ENCODE measurements around the gene RTN1. TPM values are rescaled to one million over a fixed set of nuclear protein-coding genes. Genes with fewer than 3 reads are reported as not detected.

RTN1 gene
- total and polyA plus RNA-seq, 12 donors: 0.40 to 5.5 (median 0.91) TPM

DNA sequence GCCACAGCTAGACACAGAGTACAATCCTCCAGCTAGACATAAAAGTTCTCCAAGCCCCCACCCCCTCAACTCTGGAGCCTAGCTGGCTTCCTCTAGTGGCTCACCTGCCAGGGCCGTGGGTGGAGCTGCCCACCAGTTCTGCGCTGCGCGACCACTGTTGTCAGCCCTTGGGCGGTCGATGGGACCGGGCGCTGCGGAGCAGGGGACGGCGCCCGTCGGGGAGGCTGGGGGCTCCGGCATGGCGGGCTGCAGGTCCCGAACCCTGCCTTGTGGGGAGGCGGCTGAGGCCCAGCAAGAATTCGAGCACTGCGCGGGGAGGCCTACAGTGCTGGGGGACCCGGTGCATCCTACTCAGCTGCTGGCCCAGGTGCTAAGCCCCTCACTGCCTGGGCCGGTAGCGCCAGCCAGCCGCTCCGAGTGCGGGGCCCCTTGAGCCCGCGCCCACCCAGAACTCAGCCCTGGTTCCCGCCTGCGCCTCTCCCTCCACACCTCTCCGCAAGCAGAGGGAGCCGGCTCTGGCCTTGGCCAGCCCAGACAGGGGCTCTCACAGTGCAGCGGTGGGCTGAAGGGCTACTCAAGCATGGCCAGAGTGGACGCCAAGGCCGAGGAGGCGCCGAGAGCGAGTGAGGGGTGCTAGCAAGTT lies 51.0 kb downstream of the RTN1 start:
- ATAC-seq: no peak
- WGBS, 2 donors: 96 to 98% methylated on average over 37 to 38 of the region's 38 CpGs
- peaks cover 0 to 5% (median 0%) of the 10 kb centered on the region in 7 donors for H3K27me3 ChIP-seq
- no peak for TF ChIP-seq CTCF (IDR thresholded peaks at IDR 0.05)
- no peaks in the 10 kb centered on the region for H3K4me1 ChIP-seq
- H3K9me3 ChIP-seq: peaks cover 0 to 7% (median 0%) of the 10 kb centered on the region in 11 donors
- no peak overlapping the region for H3K4me3 ChIP-seq
- DNase-seq: no peak
- no peaks in the 10 kb centered on the region for H3K36me3 ChIP-seq
- no peak overlapping the region for H3K27ac ChIP-seq
- intact Hi-C loops (cut with DNase I): no loop called here

GRCh38 chr14:59816941-59817340 lies 53.6 kb downstream of the RTN1 start:
- H3K27me3 ChIP-seq: peaks cover 0 to 8% (median 0%) of the 10 kb centered on the region in 7 donors
- H3K36me3 ChIP-seq: no peaks in the 10 kb centered on the region
- intact Hi-C loops (cut with DNase I): no loop called here
- H3K4me3 ChIP-seq: no peak overlapping the region
- ATAC-seq (no peak), DNase-seq (no peak)
- no peaks in the 10 kb centered on the region for H3K4me1 ChIP-seq
- WGBS, 2 donors: 39 to 49% methylated on average over 3 of the region's 3 CpGs
- no peak for TF ChIP-seq CTCF (IDR thresholded peaks at IDR 0.05)
- peaks cover 0 to 4% (median 0%) of the 10 kb centered on the region in 11 donors for H3K9me3 ChIP-seq
- H3K27ac ChIP-seq: no peak overlapping the region

DNA sequence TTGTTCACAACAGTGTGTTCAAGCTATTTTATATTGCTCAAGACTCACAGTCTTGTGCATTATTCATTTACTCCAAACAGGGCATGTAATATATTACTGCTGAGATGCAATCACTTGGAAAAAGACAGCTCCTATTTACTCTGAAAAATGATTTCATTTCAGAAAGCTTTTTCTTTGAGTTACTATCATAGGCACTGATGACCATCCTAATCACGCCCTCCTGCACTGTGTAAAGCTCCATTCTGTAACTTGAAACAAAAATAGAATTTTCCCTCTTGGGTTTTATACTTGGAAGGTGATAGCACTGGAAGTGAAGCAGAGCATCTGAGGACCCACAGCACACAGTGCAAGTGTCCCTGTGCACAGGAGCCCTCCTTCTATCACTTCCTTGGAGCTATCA lies 55.6 kb downstream of the RTN1 start:
- H3K36me3 ChIP-seq: no peaks in the 10 kb centered on the region
- no peak overlapping the region for H3K27ac ChIP-seq
- H3K9me3 ChIP-seq: peaks cover 0 to 4% (median 0%) of the 10 kb centered on the region in 11 donors
- no peak overlapping the region for H3K4me3 ChIP-seq
- H3K4me1 ChIP-seq: no peaks in the 10 kb centered on the region
- no peak for TF ChIP-seq CTCF (IDR thresholded peaks at IDR 0.05)
- no peak for DNase-seq
- H3K27me3 ChIP-seq: peaks cover 0 to 17% (median 0%) of the 10 kb centered on the region in 7 donors
- no peak for ATAC-seq
- WGBS, 2 donors: 72 to 79% methylated on average over 1 of the region's 1 CpG
- intact Hi-C loops (cut with DNase I): no loop called here

- Histone ChIP-seq H3K4me3 (no peak overlapping the region), H3K27ac (no peak overlapping the region), H3K36me3 (no peaks in the 10 kb centered on the region), H3K9me3 (peaks cover 0 to 4% (median 0%) of the 10 kb centered on the region in 11 donors), H3K4me1 (no peaks in the 10 kb centered on the region), H3K27me3 (peaks cover 0 to 19% (median 0%) of the 10 kb centered on the region in 7 donors)
- 39 to 51% methylated on average over 3 of the region's 3 CpGs for WGBS, 2 donors
- intact Hi-C loops (cut with DNase I): no loop called here
- no peak for TF ChIP-seq CTCF (IDR thresholded peaks at IDR 0.05)
- no peak for ATAC-seq
- no peak for DNase-seq
These were observed 58.8 kb downstream of the RTN1 start for GRCh38 chr14:59811815-59812214.
